Mesodermal cell (in vitro differentiated cells): ENCODE measurements around the gene PANK4.

ENCODE experiments used
- H3K27ac ChIP-seq: 2 replicates; pipeline ENCODE4 v1.7.0; 2013; ENCODE audit warnings: mild to moderate bottlenecking, low read depth, low read length, moderate library complexity; ENCODE audit not compliant: severe bottlenecking
- H3K36me3 ChIP-seq: 2 replicates; pipeline ENCODE4 v1.7.1; 2013; ENCODE audit warnings: mild to moderate bottlenecking, low read length, moderate library complexity; ENCODE audit not compliant: control insufficient read depth, insufficient read depth
- H3K4me1 ChIP-seq: one replicate; pipeline ENCODE4 v1.7.1; 2013; ENCODE audit warnings: mild to moderate bottlenecking, low read length; ENCODE audit not compliant: insufficient read depth, control insufficient read depth, poor library complexity, severe bottlenecking
- H3K4me3 ChIP-seq: 2 replicates; pipeline ENCODE4 v1.7.0; 2013; ENCODE audit warnings: low read length, control low read depth, mild to moderate bottlenecking; ENCODE audit not compliant: insufficient read depth, poor library complexity, severe bottlenecking; ENCODE audit errors: extremely low read depth
- H3K9me3 ChIP-seq: 2 replicates; pipeline ENCODE4 v1.7.1; 2013; ENCODE audit warnings: mild to moderate bottlenecking, low read length, moderate library complexity; ENCODE audit not compliant: control insufficient read depth
- WGBS, 2 experiments: methylation state at CpG; one replicate each; pipeline ENCODE4 v1.1.5; 2013; ENCODE audit warnings: missing lambda C conversion rate in 2 of 2; ENCODE audit not compliant: insufficient coverage in 2 of 2; 5-methylcytosine and 5-hydroxymethylcytosine counted together

Gene PANK4

DNA sequence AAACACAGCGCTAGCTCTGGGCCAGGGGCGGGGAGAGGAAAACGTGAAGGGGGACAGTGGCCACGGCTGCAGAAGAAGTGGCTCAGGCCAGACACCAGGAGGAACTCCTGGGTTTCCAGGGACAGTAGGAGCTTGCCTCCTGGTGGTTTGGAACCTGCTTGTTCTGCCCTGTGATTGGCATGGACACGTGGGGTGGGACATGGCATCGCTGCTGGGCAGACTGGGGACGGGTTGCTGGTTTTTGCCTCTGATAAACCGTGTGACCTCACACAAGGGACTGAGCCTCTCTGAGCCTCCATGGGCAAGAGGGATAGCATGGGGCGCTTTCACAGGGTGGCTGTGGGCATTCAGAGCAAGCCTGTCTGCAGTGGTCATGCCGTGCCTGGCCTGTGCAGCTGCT lies 57.9 kb downstream of the PANK4 start:
- 68 to 84% methylated on average over 10 of the region's 10 CpGs for WGBS, 2 experiments
- no peak overlapping the region for H3K4me3 ChIP-seq
- peaks cover 5% of the 10 kb centered on the region for H3K4me1 ChIP-seq
- H3K9me3 ChIP-seq: no peaks in the 10 kb centered on the region
- H3K36me3 ChIP-seq: no peaks in the 10 kb centered on the region
- no peak overlapping the region for H3K27ac ChIP-seq

DNA sequence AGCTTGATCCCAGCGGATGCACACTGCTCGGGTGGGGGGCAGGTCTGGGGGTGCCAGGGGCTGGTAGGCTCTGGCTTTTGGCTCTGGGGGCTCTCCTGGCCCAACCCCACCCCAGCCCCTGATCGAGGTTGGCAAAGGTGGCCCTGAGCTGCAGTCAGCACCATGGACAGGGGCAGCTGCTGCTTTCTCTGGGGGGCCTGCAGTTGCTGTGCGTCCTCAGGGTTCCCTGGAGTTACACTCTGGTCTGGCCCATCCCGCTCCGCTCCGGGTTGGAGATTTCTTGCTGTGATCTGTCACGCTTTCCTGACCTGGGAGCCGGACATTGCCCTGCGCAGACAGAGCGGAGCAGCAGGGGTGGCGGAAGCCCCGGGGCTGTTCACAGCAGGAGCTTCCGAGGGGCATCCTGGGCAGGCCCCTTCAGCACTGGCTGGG lies 58.3 kb downstream of the PANK4 start:
- Histone ChIP-seq H3K27ac (no peak overlapping the region), H3K36me3 (no peaks in the 10 kb centered on the region), H3K9me3 (no peaks in the 10 kb centered on the region), H3K4me1 (peaks cover 6% of the 10 kb centered on the region), H3K4me3 (no peak overlapping the region)
- 35 to 44% methylated on average over 10 to 13 of the region's 14 CpGs for WGBS, 2 experiments

DNA sequence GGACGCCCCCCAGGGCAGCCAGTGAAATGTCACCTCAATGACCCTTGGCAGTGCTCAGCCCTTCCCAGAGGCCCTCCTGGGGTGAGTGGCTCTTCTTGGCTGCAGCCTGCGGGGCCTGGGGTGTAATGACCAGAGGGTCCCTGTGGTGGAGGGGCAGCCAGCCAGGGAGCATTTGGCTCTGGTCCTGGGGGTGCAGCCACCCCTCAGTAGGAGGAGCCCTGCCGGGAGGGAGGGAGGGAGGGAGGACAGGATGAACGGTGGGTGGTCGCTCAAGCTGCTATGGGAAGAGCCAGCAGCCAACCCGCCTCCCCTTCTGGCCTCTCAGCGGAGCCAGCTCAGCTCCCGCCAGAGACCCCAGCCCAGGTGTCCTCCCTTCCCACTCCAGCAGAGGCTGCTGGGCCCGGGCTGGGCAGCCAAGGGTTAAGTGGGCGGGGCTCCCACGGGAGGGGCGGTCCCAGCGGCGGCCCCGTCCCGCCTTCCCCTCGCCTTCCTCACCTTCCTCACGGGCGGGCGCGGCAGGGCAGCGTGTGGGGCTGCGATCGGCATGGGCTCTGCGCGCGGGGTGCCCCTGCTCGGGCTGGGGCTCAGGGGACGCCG lies 59.3 kb downstream of the PANK4 start:
- Histone ChIP-seq H3K4me1 (peaks cover 8% of the 10 kb centered on the region), H3K9me3 (no peaks in the 10 kb centered on the region), H3K36me3 (no peaks in the 10 kb centered on the region), H3K27ac (no peak overlapping the region), H3K4me3 (peak overlapping the region; percentile 2)
- 7 to 16% methylated on average over 16 to 28 of the region's 30 CpGs for WGBS, 2 experiments

DNA sequence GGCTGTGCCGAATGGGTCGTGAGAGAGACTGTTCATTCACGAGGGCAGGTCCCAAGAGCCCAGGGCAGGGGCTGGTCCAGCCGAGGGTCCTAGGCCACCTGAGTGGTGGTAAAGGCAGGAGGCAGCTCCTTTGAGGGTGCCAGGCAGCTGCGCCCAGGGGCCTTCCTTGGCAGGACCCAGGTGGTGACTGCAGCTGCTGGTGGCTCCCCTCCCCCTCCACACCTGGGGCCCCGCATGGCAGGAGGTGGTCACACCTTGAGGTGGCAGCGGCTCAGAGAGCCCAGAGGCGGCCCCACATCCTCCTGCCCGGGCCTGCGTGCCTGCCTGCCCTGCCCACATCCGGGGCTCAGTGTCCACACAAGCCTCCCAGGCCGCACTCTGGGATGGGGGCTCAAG lies 60.1 kb downstream of the PANK4 start:
- 76 to 89% methylated on average over 7 of the region's 12 CpGs for WGBS, 2 experiments
- peaks cover 8% of the 10 kb centered on the region for H3K4me1 ChIP-seq

DNA sequence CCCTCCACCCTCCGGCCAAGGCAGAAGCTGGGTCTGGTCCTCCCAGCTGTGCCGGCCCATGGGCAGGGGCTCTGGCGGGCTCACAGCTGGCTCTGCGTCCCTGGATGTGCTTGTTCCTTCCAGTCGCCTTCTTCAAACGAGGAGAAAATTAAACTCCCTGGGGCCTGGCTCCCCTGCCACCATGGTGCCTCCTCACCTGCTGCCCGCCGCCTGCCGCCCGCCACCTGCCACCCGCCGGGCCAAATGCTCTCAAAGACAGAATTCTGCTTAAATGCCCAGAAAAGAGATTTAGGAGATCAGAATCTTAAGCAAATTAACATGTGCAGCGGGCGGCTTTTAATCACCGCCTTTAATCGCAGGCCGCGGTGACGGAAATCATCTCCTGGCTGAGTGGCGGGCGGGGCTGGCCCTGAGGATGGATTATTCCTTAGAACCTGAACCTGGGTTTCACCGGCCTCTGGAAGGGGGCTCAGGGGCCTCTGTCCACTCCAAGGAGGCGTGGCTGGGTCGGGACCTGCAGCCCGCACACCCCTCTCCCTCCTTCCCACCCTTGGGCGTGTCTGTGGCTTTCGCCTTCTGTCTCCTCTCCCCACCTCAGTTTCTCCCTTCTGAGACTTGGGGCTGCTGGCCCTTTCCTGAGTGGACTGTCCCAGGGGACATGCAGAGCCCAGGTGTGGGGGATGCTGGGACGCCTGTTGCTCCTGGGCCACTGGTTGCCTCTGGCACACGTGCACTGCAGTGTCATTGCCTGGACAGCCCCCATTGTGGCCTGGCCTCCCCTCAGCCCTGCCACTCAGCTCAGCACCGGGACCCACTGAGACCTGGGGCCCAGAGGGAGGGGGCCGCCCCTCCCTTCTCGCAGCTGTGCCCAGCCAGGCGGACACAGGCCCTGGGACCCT lies 60.8 kb downstream of the PANK4 start:
- no peaks in the 10 kb centered on the region for H3K36me3 ChIP-seq
- H3K4me3 ChIP-seq: no peak overlapping the region
- H3K9me3 ChIP-seq: no peaks in the 10 kb centered on the region
- 89 to 90% methylated on average over 28 to 30 of the region's 33 CpGs for WGBS, 2 experiments
- no peak overlapping the region for H3K27ac ChIP-seq
- peaks cover 8% of the 10 kb centered on the region for H3K4me1 ChIP-seq

More for the DNA sequence above, 60.1 kb downstream of the PANK4 start:
- Histone ChIP-seq H3K4me3 (no peak overlapping the region), H3K9me3 (no peaks in the 10 kb centered on the region), H3K27ac (no peak overlapping the region), H3K36me3 (no peaks in the 10 kb centered on the region)

DNA sequence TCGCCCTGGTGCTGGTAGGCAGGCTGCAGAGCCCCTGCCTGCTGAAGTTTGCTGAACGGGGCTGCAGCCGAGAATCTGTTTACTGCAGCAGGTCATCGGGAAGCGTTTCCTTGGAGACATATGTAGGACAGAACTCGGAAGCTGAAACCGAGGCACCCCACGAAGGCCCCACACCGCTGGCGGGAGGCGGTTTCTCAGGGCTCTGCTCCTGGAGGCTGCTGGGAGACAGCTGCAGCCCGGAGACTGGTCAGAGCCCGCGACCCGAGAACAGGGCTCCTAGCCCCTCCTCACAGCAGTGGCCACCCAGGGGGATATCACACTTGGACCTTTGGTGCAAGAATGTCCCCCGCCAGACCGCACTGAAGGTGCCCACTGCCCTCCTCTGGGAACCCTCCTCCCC lies 63.0 kb downstream of the PANK4 start:
- Histone ChIP-seq H3K4me3 (no peak overlapping the region), H3K9me3 (no peaks in the 10 kb centered on the region), H3K36me3 (no peaks in the 10 kb centered on the region), H3K27ac (no peak overlapping the region), H3K4me1 (peaks cover 4% of the 10 kb centered on the region)
- 74 to 85% methylated on average over 16 to 17 of the region's 17 CpGs for WGBS, 2 experiments

DNA sequence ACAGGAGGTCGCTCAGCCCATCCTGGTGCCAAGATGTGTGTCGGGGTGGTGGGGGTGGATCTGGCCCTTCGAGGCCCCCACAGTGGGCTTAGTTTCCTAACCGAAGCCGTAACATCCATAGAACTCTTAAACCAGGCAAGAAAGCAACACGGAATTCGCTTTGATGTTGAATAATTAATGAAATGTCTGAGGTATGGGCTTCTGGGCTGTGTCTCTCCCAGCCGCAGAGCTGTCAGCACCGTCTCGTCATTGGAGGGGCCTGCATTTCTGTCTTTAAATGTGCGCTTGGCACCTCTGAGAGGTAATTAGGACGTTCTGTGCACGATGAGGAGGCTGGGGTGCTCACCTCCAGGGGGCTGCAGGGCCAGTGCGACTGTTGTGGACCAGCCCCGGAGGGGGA lies 63.6 kb downstream of the PANK4 start:
- H3K4me1 ChIP-seq: peaks cover 5% of the 10 kb centered on the region
- H3K36me3 ChIP-seq: no peaks in the 10 kb centered on the region
- no peak overlapping the region for H3K27ac ChIP-seq
- H3K9me3 ChIP-seq: no peaks in the 10 kb centered on the region
- WGBS, 2 experiments: 77 to 80% methylated on average over 8 to 14 of the region's 15 CpGs
- H3K4me3 ChIP-seq: no peak overlapping the region

DNA sequence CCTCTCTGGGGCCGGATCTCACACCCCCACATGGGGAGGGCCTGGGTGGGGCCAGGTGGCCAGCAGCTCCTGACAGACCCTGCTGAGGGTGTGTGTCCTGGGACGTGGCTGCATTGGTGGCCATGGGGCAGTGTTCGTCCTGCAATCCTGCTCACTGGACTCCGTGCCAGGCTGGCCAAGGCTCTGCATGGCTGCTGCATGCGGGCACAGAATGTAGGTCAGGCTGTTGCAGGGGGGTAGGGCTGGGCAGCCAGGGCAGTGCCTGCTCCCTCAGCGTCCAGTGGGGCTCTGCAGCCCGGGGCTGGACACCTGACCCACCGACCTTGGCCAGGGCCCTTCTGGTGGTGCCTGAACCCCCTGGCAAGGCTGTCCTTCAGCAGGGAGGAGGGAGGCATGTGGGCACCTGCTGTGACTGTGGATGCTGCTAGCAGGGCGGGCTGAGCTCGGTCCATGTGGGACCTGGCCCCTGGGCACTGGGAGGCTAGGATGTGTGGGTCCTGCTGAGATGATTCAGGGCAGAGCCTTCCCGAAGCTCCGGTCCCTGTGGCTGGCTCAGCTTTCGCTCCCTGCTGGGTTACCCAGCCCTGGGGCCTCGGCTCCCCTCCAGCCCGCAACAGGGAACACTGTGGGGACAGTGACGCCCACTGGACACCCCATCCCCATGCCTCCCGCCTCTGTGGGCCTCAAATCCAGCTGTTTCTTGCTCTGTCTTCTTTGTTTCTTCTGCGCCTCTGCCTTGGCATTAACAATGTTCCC lies 65.2 kb downstream of the PANK4 start:
- WGBS, 2 experiments: 76 to 89% methylated on average over 9 to 16 of the region's 18 CpGs

DNA sequence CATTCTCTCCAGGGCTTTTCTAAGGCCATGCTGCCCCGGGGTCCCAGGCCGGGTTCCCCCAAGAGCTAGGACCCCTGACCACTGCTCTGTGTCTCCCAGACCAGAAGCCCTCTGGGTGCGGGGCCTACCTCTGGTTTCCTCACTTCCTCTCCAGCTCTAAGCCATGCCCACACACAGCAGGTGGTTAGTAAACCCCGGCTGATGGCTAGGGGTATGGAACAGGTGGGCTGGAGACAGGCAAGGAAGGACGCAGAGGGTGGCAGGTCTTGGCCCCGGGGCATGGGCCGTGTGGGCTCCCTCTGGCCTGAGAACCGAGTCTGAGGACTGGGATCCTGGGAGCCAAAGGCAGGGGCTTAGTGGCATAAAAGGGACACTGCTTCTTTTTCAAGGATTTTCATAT lies 66.2 kb downstream of the PANK4 start:
- Histone ChIP-seq H3K36me3 (no peaks in the 10 kb centered on the region), H3K4me3 (no peak overlapping the region)
- WGBS, 2 experiments: 88 to 94% methylated on average over 7 of the region's 8 CpGs

More for the DNA sequence above, 65.2 kb downstream of the PANK4 start:
- Histone ChIP-seq H3K27ac (no peak overlapping the region), H3K36me3 (no peaks in the 10 kb centered on the region), H3K9me3 (no peaks in the 10 kb centered on the region), H3K4me3 (no peak overlapping the region), H3K4me1 (peaks cover 11% of the 10 kb centered on the region)

DNA sequence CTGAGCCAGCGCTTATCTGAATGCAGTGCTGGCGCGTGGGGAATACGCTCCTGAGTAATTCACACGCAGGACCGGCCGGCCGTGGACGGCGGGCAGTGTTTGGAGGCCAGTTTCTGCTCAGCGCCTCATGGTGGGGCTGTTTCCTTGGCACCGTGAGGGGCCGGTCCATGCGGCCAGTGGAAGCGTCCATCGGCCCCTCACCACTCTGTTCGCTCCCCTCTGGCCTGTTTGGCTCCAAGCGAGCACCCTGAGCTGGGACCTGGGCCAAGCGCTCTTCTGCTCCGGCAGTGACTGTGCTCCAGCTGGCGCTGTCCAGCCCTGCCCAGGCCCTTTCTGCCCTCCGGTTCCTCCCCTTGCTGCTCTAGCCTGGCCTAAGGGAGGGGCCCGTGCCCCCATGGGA lies 66.6 kb downstream of the PANK4 start:
- WGBS, 2 experiments: 85 to 91% methylated on average over 20 to 23 of the region's 23 CpGs
- Histone ChIP-seq H3K36me3 (no peaks in the 10 kb centered on the region), H3K9me3 (no peaks in the 10 kb centered on the region), H3K4me3 (no peak overlapping the region), H3K27ac (no peak overlapping the region), H3K4me1 (peaks cover 11% of the 10 kb centered on the region)

More for the DNA sequence above, 66.2 kb downstream of the PANK4 start:
- Histone ChIP-seq H3K9me3 (no peaks in the 10 kb centered on the region), H3K4me1 (peaks cover 11% of the 10 kb centered on the region), H3K27ac (no peak overlapping the region)
